ENCODE measurements around the gene PARD3.

The PARD3 gene

GRCh38 chr10:34092891-34093290 is 722.2 kb downstream of the PARD3 start:
- Histone ChIP-seq H3K4me3 (ENCODE audit: low read depth, low read length) (no peak overlapping the region), H3K9ac (no peak overlapping the region), H3K27me3 (ENCODE audit: control insufficient read depth, insufficient read depth, low read length) (no peaks in the 10 kb centered on the region), H3K79me2 (no peaks in the 10 kb centered on the region), H3K4me2 (ENCODE audit: low read length) (no peak overlapping the region), H3K36me3 (ENCODE audit: control insufficient read depth, insufficient read depth, low read length) (no peaks in the 10 kb centered on the region), H2AFZ (no peak overlapping the region), H3K27ac (no peak overlapping the region), H3K4me1 (no peaks in the 10 kb centered on the region), H3K9me3 (ENCODE audit: control insufficient read depth, low read length) (no peaks in the 10 kb centered on the region)
- TF ChIP-seq, protein P1, sequence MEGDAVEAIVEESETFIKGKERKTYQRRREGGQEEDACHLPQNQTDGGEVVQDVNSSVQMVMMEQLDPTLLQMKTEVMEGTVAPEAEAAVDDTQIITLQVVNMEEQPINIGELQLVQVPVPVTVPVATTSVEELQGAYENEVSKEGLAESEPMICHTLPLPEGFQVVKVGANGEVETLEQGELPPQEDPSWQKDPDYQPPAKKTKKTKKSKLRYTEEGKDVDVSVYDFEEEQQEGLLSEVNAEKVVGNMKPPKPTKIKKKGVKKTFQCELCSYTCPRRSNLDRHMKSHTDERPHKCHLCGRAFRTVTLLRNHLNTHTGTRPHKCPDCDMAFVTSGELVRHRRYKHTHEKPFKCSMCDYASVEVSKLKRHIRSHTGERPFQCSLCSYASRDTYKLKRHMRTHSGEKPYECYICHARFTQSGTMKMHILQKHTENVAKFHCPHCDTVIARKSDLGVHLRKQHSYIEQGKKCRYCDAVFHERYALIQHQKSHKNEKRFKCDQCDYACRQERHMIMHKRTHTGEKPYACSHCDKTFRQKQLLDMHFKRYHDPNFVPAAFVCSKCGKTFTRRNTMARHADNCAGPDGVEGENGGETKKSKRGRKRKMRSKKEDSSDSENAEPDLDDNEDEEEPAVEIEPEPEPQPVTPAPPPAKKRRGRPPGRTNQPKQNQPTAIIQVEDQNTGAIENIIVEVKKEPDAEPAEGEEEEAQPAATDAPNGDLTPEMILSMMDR (IDR thresholded peaks at IDR 0.05), result no peak

- Histone ChIP-seq H3K27ac (no peak overlapping the region), H2AFZ (no peak overlapping the region), H3K36me3 (ENCODE audit: control insufficient read depth, insufficient read depth, low read length) (no peaks in the 10 kb centered on the region), H3K4me1 (no peaks in the 10 kb centered on the region), H3K4me3 (ENCODE audit: low read depth, low read length) (no peak overlapping the region), H3K27me3 (ENCODE audit: control insufficient read depth, insufficient read depth, low read length) (no peaks in the 10 kb centered on the region), H3K9me3 (ENCODE audit: control insufficient read depth, low read length) (no peaks in the 10 kb centered on the region), H3K9ac (no peak overlapping the region), H3K79me2 (no peaks in the 10 kb centered on the region), H3K4me2 (ENCODE audit: low read length) (no peak overlapping the region)
- TF ChIP-seq, protein P1 (IDR thresholded peaks at IDR 0.05), result no peak
Measured at GRCh38 chr10:34091635-34092195, 723.4 kb downstream of the PARD3 start.

GRCh38 chr10:34089253-34089652 is 725.8 kb downstream of the PARD3 start:
- Histone ChIP-seq H3K9me3 (ENCODE audit: control insufficient read depth, low read length) (no peaks in the 10 kb centered on the region), H3K27ac (no peak overlapping the region), H3K27me3 (ENCODE audit: control insufficient read depth, insufficient read depth, low read length) (no peaks in the 10 kb centered on the region), H3K36me3 (ENCODE audit: control insufficient read depth, insufficient read depth, low read length) (no peaks in the 10 kb centered on the region), H3K4me2 (ENCODE audit: low read length) (no peak overlapping the region), H3K4me1 (no peaks in the 10 kb centered on the region), H3K79me2 (no peaks in the 10 kb centered on the region), H2AFZ (no peak overlapping the region), H3K4me3 (ENCODE audit: low read depth, low read length) (no peak overlapping the region), H3K9ac (no peak overlapping the region)
- TF ChIP-seq, protein P1 (IDR thresholded peaks at IDR 0.05), result no peak

DNA sequence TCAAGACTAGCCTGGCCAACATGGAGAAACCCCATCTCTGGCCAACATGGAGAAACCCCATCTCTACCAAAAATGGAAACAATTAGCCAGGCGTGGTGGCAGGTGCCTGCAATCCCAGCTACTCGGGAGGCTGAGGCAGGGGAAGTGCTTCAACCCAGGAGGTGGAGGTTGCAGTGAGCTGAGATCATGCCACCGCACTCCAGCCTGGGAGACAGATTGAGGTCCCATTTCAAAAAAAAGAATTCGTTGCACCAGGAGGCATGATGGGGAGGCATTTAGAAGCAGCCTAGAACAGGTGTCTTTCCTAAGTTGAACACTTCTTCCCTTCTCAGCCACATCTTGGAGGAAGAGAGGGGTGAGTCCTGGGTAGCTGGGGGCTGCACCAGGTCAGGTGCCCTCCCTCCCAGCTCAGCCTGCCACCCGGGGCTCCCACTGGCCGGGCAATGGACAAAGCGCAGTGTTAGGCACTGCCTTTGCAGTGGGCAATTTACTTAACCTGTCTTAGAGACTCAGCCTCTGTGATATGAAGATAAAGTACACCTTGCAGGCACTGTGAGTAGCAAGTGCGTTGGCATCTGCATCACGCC is 726.8 kb downstream of the PARD3 start:
- H3K4me3 ChIP-seq (ENCODE audit: low read depth, low read length), result no peak overlapping the region
- no peak overlapping the region for H3K4me2 ChIP-seq (ENCODE audit: low read length)
- TF ChIP-seq, protein P1 (IDR thresholded peaks at IDR 0.05), result no peak
- H3K27ac ChIP-seq, result no peak overlapping the region
- no peaks in the 10 kb centered on the region for H3K4me1 ChIP-seq
- H3K79me2 ChIP-seq, result no peaks in the 10 kb centered on the region
- H3K36me3 ChIP-seq (ENCODE audit: control insufficient read depth, insufficient read depth, low read length), result no peaks in the 10 kb centered on the region
- H2AFZ ChIP-seq, result no peak overlapping the region
- no peaks in the 10 kb centered on the region for H3K9me3 ChIP-seq (ENCODE audit: control insufficient read depth, low read length)
- H3K27me3 ChIP-seq (ENCODE audit: control insufficient read depth, insufficient read depth, low read length), result no peaks in the 10 kb centered on the region
- no peak overlapping the region for H3K9ac ChIP-seq

- Histone ChIP-seq H3K4me3 (ENCODE audit: low read depth, low read length) (no peak overlapping the region), H3K9me3 (ENCODE audit: control insufficient read depth, low read length) (no peaks in the 10 kb centered on the region), H3K27me3 (ENCODE audit: control insufficient read depth, insufficient read depth, low read length) (no peaks in the 10 kb centered on the region), H3K4me1 (no peaks in the 10 kb centered on the region), H2AFZ (no peak overlapping the region), H3K36me3 (ENCODE audit: control insufficient read depth, insufficient read depth, low read length) (no peaks in the 10 kb centered on the region), H3K9ac (no peak overlapping the region), H3K79me2 (no peaks in the 10 kb centered on the region), H3K4me2 (ENCODE audit: low read length) (no peak overlapping the region), H3K27ac (no peak overlapping the region)
- TF ChIP-seq, protein P1 (IDR thresholded peaks at IDR 0.05), result no peak
Measured at GRCh38 chr10:34087095-34087418, 728.0 kb downstream of the PARD3 start.

Data from parathyroid adenoma (tissue), 2 donors.